ENCODE results near the gene OR51G2.
"Not testable (repeated sequence)": the region's sequence is repeated elsewhere in the genome, so short reads cannot be mapped to it uniquely, and the experiment has no call there.

The OR51G2 gene

GRCh38 chr11:4919250-4919649 lies at the start of gene OR51G2:
OR51G2 (minus strand) TSS chr11:4919350; CDS start chr11:4915663, 3,687 bp downstream.
- no peak within 1 kb of the TSS for H3K4me3 ChIP-seq (ENCODE audit: low read depth, low read length)
- no peak for DNase-seq (ENCODE audit: low read depth)
- no peak for TF ChIP-seq CTCF (conservative IDR thresholded peaks at IDR 0.05; ENCODE audit: low read depth, low read length)

GRCh38 chr11:4962816-4963215 lies 43.7 kb upstream of the OR51G2 start:
- no peak for TF ChIP-seq CTCF (conservative IDR thresholded peaks at IDR 0.05; ENCODE audit: low read depth, low read length)
- no peak for DNase-seq (ENCODE audit: low read depth)

GRCh38 chr11:4960877-4961276 lies 41.7 kb upstream of the OR51G2 start:
- TF ChIP-seq CTCF (conservative IDR thresholded peaks at IDR 0.05; ENCODE audit: low read depth, low read length): no peak
- H3K4me3 ChIP-seq (ENCODE audit: low read depth, low read length): no peak overlapping the region
- no peak for DNase-seq (ENCODE audit: low read depth)

More at GRCh38 chr11:4962816-4963215, 43.7 kb upstream of the OR51G2 start:
- H3K4me3 ChIP-seq (ENCODE audit: low read depth, low read length): no peak overlapping the region

- H3K4me3 ChIP-seq (ENCODE audit: low read depth, low read length): no peak overlapping the region
- DNase-seq (ENCODE audit: low read depth): no peak
- TF ChIP-seq CTCF (conservative IDR thresholded peaks at IDR 0.05; ENCODE audit: low read depth, low read length): no peak
Measured at GRCh38 chr11:4957396-4957795, 38.2 kb upstream of the OR51G2 start.

- DNase-seq (ENCODE audit: low read depth); H3K4me3 ChIP-seq (ENCODE audit: low read depth, low read length): not testable (repeated sequence)
Measured at GRCh38 chr11:4955613-4956012, 36.5 kb upstream of the OR51G2 start, which contains the start of gene OR51A2. OR51A2 (minus strand) TSS chr11:4955713; CDS start chr11:4955713, 0 bp downstream.

- TF ChIP-seq CTCF (conservative IDR thresholded peaks at IDR 0.05; ENCODE audit: low read depth, low read length): no peak
- H3K4me3 ChIP-seq (ENCODE audit: low read depth, low read length): no peak within 1 kb of the TSS
- no peak for DNase-seq (ENCODE audit: low read depth)
Measured at GRCh38 chr11:4947505-4947904, 28.4 kb upstream of the OR51G2 start, which contains the start of gene OR51A4. OR51A4 (minus strand) TSS chr11:4947605; CDS start chr11:4947100, 505 bp downstream.

GRCh38 chr11:4936745-4937144 lies 17.6 kb upstream of the OR51G2 start:
- TF ChIP-seq CTCF (conservative IDR thresholded peaks at IDR 0.05; ENCODE audit: low read depth, low read length): no peak
- DNase-seq (ENCODE audit: low read depth): no peak
- H3K4me3 ChIP-seq (ENCODE audit: low read depth, low read length): no peak overlapping the region

Measured in choroid plexus epithelial cell (primary cell).